HG02970 (cell line): ENCODE results near the gene CNPY4.

Source experiments
- ATAC-seq: cut with Tn5 transposase; IDR thresholded peaks from one replicate; pipeline ENCODE4 v1.9.1; 2021; ENCODE audit warnings: mild to moderate bottlenecking, moderate library complexity, moderate number of reproducible peaks; ENCODE audit not compliant: unreplicated experiment, low FRiP score

Gene CNPY4

GRCh38 chr7:100119072-100119969 is at the start of gene CNPY4, which contains the start of gene TAF6:
Gene CNPY4, plus strand, starts transcription at chr7:100119634. Its CDS starts 111 bp downstream, at chr7:100119745.
Gene TAF6, minus strand, starts transcription at chr7:100119358. Its CDS starts 5,149 bp downstream, at chr7:100114209.
- ATAC-seq: peak; percentile 73

GRCh38 chr7:100069991-100070390 is 49.4 kb upstream of the CNPY4 start:
- no peak for ATAC-seq

- ATAC-seq: no peak
Measured at GRCh38 chr7:100071018-100071723, 48.3 kb upstream of the CNPY4 start.

- no peak for ATAC-seq
Measured at GRCh38 chr7:100072462-100072861, 47.0 kb upstream of the CNPY4 start.

GRCh38 chr7:100074841-100075240 is 44.6 kb upstream of the CNPY4 start:
- no peak for ATAC-seq

- no peak for ATAC-seq
Measured at GRCh38 chr7:100075418-100075817, 44.0 kb upstream of the CNPY4 start.

- ATAC-seq: no peak
Measured at GRCh38 chr7:100077205-100077604, 42.2 kb upstream of the CNPY4 start.

- ATAC-seq: no peak
Measured at GRCh38 chr7:100079024-100079560, 40.3 kb upstream of the CNPY4 start.

- ATAC-seq: no peak
Measured at GRCh38 chr7:100080907-100081534, 38.4 kb upstream of the CNPY4 start.

- ATAC-seq: peak; percentile 80
Measured at GRCh38 chr7:100081535-100082102, 37.8 kb upstream of the CNPY4 start, which contains the start of gene ZNF3. Gene ZNF3, minus strand, starts transcription at chr7:100081723. Its CDS starts 4,366 bp downstream, at chr7:100077357.

- no peak for ATAC-seq
Measured at GRCh38 chr7:100082978-100083377, 36.5 kb upstream of the CNPY4 start.

- no peak for ATAC-seq
Measured at GRCh38 chr7:100085515-100085914, 33.9 kb upstream of the CNPY4 start.

- ATAC-seq: no peak
Measured at GRCh38 chr7:100087055-100087750, 32.2 kb upstream of the CNPY4 start.

GRCh38 chr7:100088095-100088620 is 31.3 kb upstream of the CNPY4 start:
- no peak for ATAC-seq

GRCh38 chr7:100088621-100089457 is 30.6 kb upstream of the CNPY4 start, which contains the start of gene COPS6:
Gene COPS6, plus strand, starts transcription at chr7:100088969. Its CDS starts 22 bp downstream, at chr7:100088991.
- peak; percentile 47 for ATAC-seq

GRCh38 chr7:100089458-100090196 is 29.8 kb upstream of the CNPY4 start:
- ATAC-seq: no peak

- no peak for ATAC-seq
Measured at GRCh38 chr7:100090527-100091410, 28.7 kb upstream of the CNPY4 start.
